ENCODE results near the gene CCDC146.

GRCh38 chr7:77242068-77242467 is 119.7 kb downstream of the CCDC146 start:
- TF ChIP-seq CTCF (IDR thresholded peaks at IDR 0.05 in 8 of 11, conservative IDR thresholded peaks at IDR 0.05 in 3 of 11) (no peak), POLR2A (IDR thresholded peaks at IDR 0.05) (no peak)

Data from spleen (tissue), 7 donors.